Measurements from ENCODE around the gene DUSP7. TPM values are rescaled to one million over a fixed set of nuclear protein-coding genes. Genes with fewer than 3 reads are reported as not detected.

DUSP7 gene
- total RNA-seq, 1 donor from 2014 or later, result 2.4 TPM

DNA sequence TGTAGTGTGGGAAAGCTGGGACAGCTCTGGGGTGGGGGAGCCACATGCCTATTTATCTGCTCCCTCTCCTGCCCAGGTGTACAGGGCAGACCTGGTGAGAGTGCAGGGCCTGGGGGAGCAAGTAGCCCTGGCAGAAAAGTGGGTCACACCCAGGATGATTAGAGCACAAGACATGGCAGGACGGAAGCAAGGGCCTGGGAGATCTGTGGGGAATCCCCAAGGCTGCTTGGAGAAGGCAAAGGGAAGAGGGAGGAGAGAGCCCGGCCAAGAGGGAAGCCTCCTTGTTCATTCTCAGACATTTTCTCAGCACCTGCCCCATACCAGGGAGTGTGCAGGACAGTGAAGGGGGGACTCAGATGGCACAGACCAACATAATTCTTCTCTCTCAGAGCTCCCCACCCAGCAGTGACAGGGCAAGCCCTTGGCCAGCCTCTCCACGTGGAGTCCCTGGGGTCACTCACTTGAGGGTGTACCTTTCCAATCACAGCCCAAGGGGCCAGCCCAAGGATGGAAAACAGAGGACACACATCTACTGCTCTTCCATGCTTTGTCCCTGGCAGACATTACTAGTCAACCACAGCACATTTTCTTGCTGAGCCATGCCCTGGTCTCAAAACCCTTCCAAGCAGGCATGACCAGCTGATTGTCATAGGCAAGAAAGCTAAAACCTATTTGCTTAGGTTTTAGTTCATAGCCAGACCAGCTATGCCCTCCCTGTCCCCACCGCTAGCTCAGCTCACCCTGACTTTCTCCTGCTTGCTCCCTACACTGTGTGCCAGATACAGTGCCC lies 4.9 kb upstream of the DUSP7 start:
- no peak overlapping the region for H3K4me2 ChIP-seq
- H3K9me3 ChIP-seq (ENCODE audit: low read depth), result no peaks in the 10 kb centered on the region
- no peaks in the 10 kb centered on the region for H4K20me1 ChIP-seq (ENCODE audit: low read depth)
- H3K4me1 Mint-ChIP-seq, result peaks cover 13% of the 10 kb centered on the region
- no peaks in the 10 kb centered on the region for H3K79me2 ChIP-seq (ENCODE audit: low read depth)
- no peak overlapping the region for H3K27ac ChIP-seq
- H3K36me3 Mint-ChIP-seq, result no peaks in the 10 kb centered on the region
- H3K27me3 Mint-ChIP-seq (ENCODE audit: insufficient read depth, low read depth), result peaks cover 5% of the 10 kb centered on the region
- no peak for TF ChIP-seq EZH2phosphoT487 (IDR thresholded peaks at IDR 0.05)
- no peak for TF ChIP-seq EZH2 (IDR thresholded peaks at IDR 0.05)
- TF ChIP-seq, protein P1, sequence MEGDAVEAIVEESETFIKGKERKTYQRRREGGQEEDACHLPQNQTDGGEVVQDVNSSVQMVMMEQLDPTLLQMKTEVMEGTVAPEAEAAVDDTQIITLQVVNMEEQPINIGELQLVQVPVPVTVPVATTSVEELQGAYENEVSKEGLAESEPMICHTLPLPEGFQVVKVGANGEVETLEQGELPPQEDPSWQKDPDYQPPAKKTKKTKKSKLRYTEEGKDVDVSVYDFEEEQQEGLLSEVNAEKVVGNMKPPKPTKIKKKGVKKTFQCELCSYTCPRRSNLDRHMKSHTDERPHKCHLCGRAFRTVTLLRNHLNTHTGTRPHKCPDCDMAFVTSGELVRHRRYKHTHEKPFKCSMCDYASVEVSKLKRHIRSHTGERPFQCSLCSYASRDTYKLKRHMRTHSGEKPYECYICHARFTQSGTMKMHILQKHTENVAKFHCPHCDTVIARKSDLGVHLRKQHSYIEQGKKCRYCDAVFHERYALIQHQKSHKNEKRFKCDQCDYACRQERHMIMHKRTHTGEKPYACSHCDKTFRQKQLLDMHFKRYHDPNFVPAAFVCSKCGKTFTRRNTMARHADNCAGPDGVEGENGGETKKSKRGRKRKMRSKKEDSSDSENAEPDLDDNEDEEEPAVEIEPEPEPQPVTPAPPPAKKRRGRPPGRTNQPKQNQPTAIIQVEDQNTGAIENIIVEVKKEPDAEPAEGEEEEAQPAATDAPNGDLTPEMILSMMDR (IDR thresholded peaks at IDR 0.05), result no peak
- H3K4me3 Mint-ChIP-seq, result no peak overlapping the region
- H3F3A ChIP-seq (ENCODE audit: low read depth), result peaks cover 7% of the 10 kb centered on the region
- H3K9me3 Mint-ChIP-seq, result no peaks in the 10 kb centered on the region
- peaks cover 7% of the 10 kb centered on the region for H3K4me1 ChIP-seq
- H3K27me3 ChIP-seq, result peaks cover 13% of the 10 kb centered on the region
- no peaks in the 10 kb centered on the region for H3K36me3 ChIP-seq
- no peak overlapping the region for H3K9ac ChIP-seq
- no peak overlapping the region for H2AFZ ChIP-seq (replicated peaks)
- DNase-seq (ENCODE audit: low spot score), result no peak
- H3K27ac Mint-ChIP-seq, result peak overlapping the region; percentile 65
- H3K4me3 ChIP-seq, result no peak overlapping the region

GRCh38 chr3:52059781-52060180 lies 3.4 kb upstream of the DUSP7 start:
- Histone ChIP-seq H3K4me1 (peaks cover 7% of the 10 kb centered on the region), H3K27me3 (peaks cover 19% of the 10 kb centered on the region), H3K9ac (no peak overlapping the region), H3K9me3 (ENCODE audit: low read depth) (no peaks in the 10 kb centered on the region), H3K27ac (no peak overlapping the region), H2AFZ (replicated peaks) (no peak overlapping the region), H3K4me3 (no peak overlapping the region), H3F3A (ENCODE audit: low read depth) (peaks cover 7% of the 10 kb centered on the region), H4K20me1 (ENCODE audit: low read depth) (no peaks in the 10 kb centered on the region), H3K79me2 (ENCODE audit: low read depth) (peaks cover 7% of the 10 kb centered on the region), H3K36me3 (no peaks in the 10 kb centered on the region), H3K4me2 (no peak overlapping the region)
- Mint-ChIP-seq H3K4me1 (peaks cover 17% of the 10 kb centered on the region), H3K27me3 (ENCODE audit: insufficient read depth, low read depth) (peaks cover 6% of the 10 kb centered on the region), H3K27ac (no peak overlapping the region), H3K36me3 (no peaks in the 10 kb centered on the region), H3K4me3 (no peak overlapping the region), H3K9me3 (no peaks in the 10 kb centered on the region)
- TF ChIP-seq, protein P1 (IDR thresholded peaks at IDR 0.05), result no peak
- TF ChIP-seq EZH2phosphoT487 (IDR thresholded peaks at IDR 0.05) (no peak), EZH2 (IDR thresholded peaks at IDR 0.05) (no peak)
- no peak for DNase-seq (ENCODE audit: low spot score)

- no peaks in the 10 kb centered on the region for H3K9me3 Mint-ChIP-seq
- H3K4me1 Mint-ChIP-seq, result peaks cover 31% of the 10 kb centered on the region
- Histone ChIP-seq H3K9me3 (ENCODE audit: low read depth) (no peaks in the 10 kb centered on the region), H3K4me2 (peak overlapping the region; percentile 73), H3K4me1 (peaks cover 9% of the 10 kb centered on the region), H3K79me2 (ENCODE audit: low read depth) (peaks cover 14% of the 10 kb centered on the region), H3K9ac (no peak overlapping the region), H2AFZ (replicated peaks) (peak overlapping the region; percentile 58), H3F3A (ENCODE audit: low read depth) (peaks cover 24% of the 10 kb centered on the region), H3K4me3 (peak overlapping the region; percentile 41), H3K27me3 (peaks cover 19% of the 10 kb centered on the region), H3K36me3 (no peaks in the 10 kb centered on the region), H3K27ac (no peak overlapping the region), H4K20me1 (ENCODE audit: low read depth) (peaks cover 6% of the 10 kb centered on the region)
- peaks cover 3% of the 10 kb centered on the region for H3K27me3 Mint-ChIP-seq (ENCODE audit: insufficient read depth, low read depth)
- H3K4me3 Mint-ChIP-seq, result peak overlapping the region; percentile 95
- peaks cover 2% of the 10 kb centered on the region for H3K36me3 Mint-ChIP-seq
- TF ChIP-seq, protein P1 (IDR thresholded peaks at IDR 0.05), result no peak
- TF ChIP-seq EZH2 (IDR thresholded peaks at IDR 0.05) (no peak), EZH2phosphoT487 (IDR thresholded peaks at IDR 0.05) (no peak)
- no peak for DNase-seq (ENCODE audit: low spot score)
- no peak overlapping the region for H3K27ac Mint-ChIP-seq
These were observed 1.6 kb upstream of the DUSP7 start for GRCh38 chr3:52057812-52058495.
